Loucy (cell line): ENCODE data around the gene ADPRM.

ENCODE experiments used
- CTCF ChIP-seq: fragments of 200-600 bp; sonication (generic); conservative IDR thresholded peaks from 2 replicates; pipeline ENCODE4 v1.5.1; 2014; ENCODE audit warnings: mild to moderate bottlenecking, antibody characterized with exemption, low read length
- EZH2phosphoT487 ChIP-seq: fragments of 200-600 bp; IDR thresholded peaks from 2 replicates; pipeline ENCODE4 v1.6.1; 2018; ENCODE audit warnings: antibody characterized with exemption, mild to moderate bottlenecking, moderate library complexity, borderline replicate concordance

DNA sequence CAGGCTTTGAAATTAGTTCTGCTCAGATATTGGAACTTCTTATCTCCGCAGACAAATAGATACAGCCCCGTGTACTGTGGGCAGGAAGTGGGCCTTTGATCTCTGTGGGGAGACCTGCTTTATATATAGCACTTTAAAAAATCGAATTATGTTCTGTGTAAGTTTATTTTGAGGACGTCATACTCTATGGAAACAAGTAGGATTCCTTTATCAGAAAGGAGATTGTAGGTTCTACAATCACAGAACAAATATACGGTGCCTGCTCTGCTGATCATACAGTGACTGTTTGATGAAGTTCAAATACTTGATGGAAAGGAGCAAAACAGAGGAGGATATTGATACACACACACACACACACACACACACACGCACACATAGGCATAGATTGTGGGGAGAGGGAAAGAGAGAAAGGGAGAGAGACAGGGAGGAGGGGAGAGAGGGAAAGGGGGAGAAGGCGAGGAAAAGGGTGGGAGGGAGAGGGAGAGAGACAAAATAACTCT is 47.2 kb downstream of the ADPRM start:
- TF ChIP-seq CTCF: no peak
- no peak for TF ChIP-seq EZH2phosphoT487
